SK-N-SH (cell line): ENCODE measurements around the gene GPR3. TPM values are rescaled to one million over a fixed set of nuclear protein-coding genes. Genes with fewer than 3 reads are reported as not detected.
A peak's percentile ranks its signal among the peaks of the same experiment; 100 is the strongest.

Source experiments
- CTCF ChIA-PET: fragments of 300-600, 350-600 bp; formaldehyde crosslinking; extraction: SDS; loops from one replicate; lab custom pipeline; 2021; lab: Yijun Ruan, JAX
- POLR2A ChIA-PET: fragments of 350-600 bp; sonication (Branson Sonifier 250); formaldehyde crosslinking; extraction: SDS; loops from one replicate; lab custom pipeline; 2020; ENCODE audit warnings: antibody characterized with exemption, inconsistent platforms; lab: Yijun Ruan, JAX
- DNase-seq: peaks from one replicate; pipeline ENCODE4 v3.0.0; 2012
- H2AFZ ChIP-seq: fragments of 200-600 bp; sonication (generic); 2 replicates; pipeline ENCODE4 v1.8.1; 2016; ENCODE audit warnings: antibody characterized with exemption, mild to moderate bottlenecking, low read depth
- H3F3A ChIP-seq: fragments of 200-600 bp; sonication (generic); replicated peaks from 2 replicates; pipeline ENCODE3; 2016; ENCODE audit warnings: antibody characterized with exemption, mild to moderate bottlenecking; ENCODE audit not compliant: insufficient read depth
- H3K27ac ChIP-seq, 2 experiments: fragments of 200-500 bp in 1 of 2; fragments of 200-600 bp in 1 of 2; sonication (Bioruptor generic) in 1 of 2; sonication (generic), shearing (Covaris generic) in 1 of 2; 2 replicates each; pipeline versions ENCODE4 v1.5.1 to v1.6.1; 2014 to 2016; ENCODE audit warnings: low read depth in 2 of 2, inconsistent platforms in 1 of 2, low read length in 1 of 2, mild to moderate bottlenecking in 1 of 2, mixed read lengths in 1 of 2
- H3K27me3 ChIP-seq: fragments of 200-600 bp; sonication (generic), shearing (Covaris generic); 2 replicates; pipeline ENCODE4 v1.6.1; 2016; ENCODE audit warnings: mixed run types; ENCODE audit not compliant: insufficient read depth
- H3K36me3 ChIP-seq, 2 experiments: fragments of 200-500 bp in 1 of 2; fragments of 200-600 bp in 1 of 2; sonication (Bioruptor generic) in 1 of 2; sonication (generic) in 1 of 2; replicated peaks in 1 of 2; 2 replicates each; pipeline versions ENCODE3 to v1.5.1; 2014 to 2016; ENCODE audit warnings: low read length in 1 of 2, mild to moderate bottlenecking in 1 of 2; ENCODE audit not compliant: insufficient read depth in 2 of 2, control insufficient read depth in 1 of 2
- H3K4me1 ChIP-seq, 2 experiments: fragments of 200-500 bp in 1 of 2; fragments of 200-600 bp in 1 of 2; sonication (Bioruptor generic) in 1 of 2; sonication (generic), shearing (Covaris generic) in 1 of 2; 2 replicates each; pipeline versions ENCODE4 v1.5.1 to v1.6.1; 2014 to 2016; ENCODE audit warnings: low read depth in 1 of 2, low read length in 1 of 2, mixed run types in 1 of 2; ENCODE audit not compliant: insufficient read depth in 2 of 2, control insufficient read depth in 1 of 2
- H3K4me2 ChIP-seq: fragments of 200-600 bp; sonication (generic), shearing (Covaris generic); 2 replicates; pipeline ENCODE4 v1.6.1; 2017; ENCODE audit warnings: mixed run types
- H3K4me3 ChIP-seq, 2 experiments: fragments of 200-500 bp in 1 of 2; fragments of 200-600 bp in 1 of 2; sonication (Bioruptor generic) in 1 of 2; sonication (generic), shearing (Covaris generic) in 1 of 2; 2 replicates each; pipeline versions ENCODE4 v1.5.1 to v1.8.1; 2014 to 2016; ENCODE audit warnings: low read depth in 2 of 2, inconsistent platforms in 1 of 2, low read length in 1 of 2, mild to moderate bottlenecking in 1 of 2, mixed read lengths in 1 of 2, moderate library complexity in 1 of 2
- H3K79me2 ChIP-seq: fragments of 200-600 bp; sonication (generic); 2 replicates; pipeline ENCODE4 v1.8.1; 2017; ENCODE audit warnings: mild to moderate bottlenecking; ENCODE audit not compliant: insufficient read depth
- H3K9ac ChIP-seq: fragments of 200-600 bp; sonication (generic); 2 replicates; pipeline ENCODE4 v1.6.1; 2017; ENCODE audit warnings: mixed run types
- H3K9me2 ChIP-seq: fragments of 200-600 bp; sonication (generic); 2 replicates; pipeline ENCODE4 v1.6.1; 2017; ENCODE audit warnings: mixed run types
- H3K9me3 ChIP-seq: fragments of 200-600 bp; sonication (generic); 2 replicates; pipeline ENCODE4 v1.6.1; 2017; ENCODE audit warnings: mixed run types, mild to moderate bottlenecking, moderate library complexity
- H4K20me1 ChIP-seq: fragments of 200-600 bp; sonication (generic); 2 replicates; pipeline ENCODE4 v1.6.1; 2017; ENCODE audit warnings: mild to moderate bottlenecking, mixed run types; ENCODE audit not compliant: insufficient read depth
- EP300 ChIP-seq, 2 experiments: IDR thresholded peaks; 2 replicates each; pipeline versions ENCODE4 v1.4.0 to v1.6.1; 2012; ENCODE audit warnings: borderline replicate concordance in 1 of 2, low read depth in 1 of 2, low read length in 1 of 2
- EZH2phosphoT487 ChIP-seq: fragments of 200-600 bp; sonication (generic); IDR thresholded peaks from 2 replicates; pipeline ENCODE4 v1.6.1; 2017; ENCODE audit warnings: low read depth, mixed run types, mild to moderate bottlenecking, antibody characterized with exemption, moderate library complexity, borderline replicate concordance
- FOSL2 ChIP-seq: IDR thresholded peaks from 2 replicates; pipeline ENCODE4 v1.4.0; 2012; ENCODE audit warnings: low read depth, mild to moderate bottlenecking, moderate library complexity, borderline replicate concordance
- FOXJ3 ChIP-seq: sonication (generic); formaldehyde crosslinking; IDR thresholded peaks from 2 replicates; pipeline ENCODE4 v1.5.1; 2020; ENCODE audit warnings: mild to moderate bottlenecking, missing genetic modification reagents
- FOXM1 ChIP-seq: IDR thresholded peaks from 2 replicates; pipeline ENCODE4 v1.4.0; 2012; ENCODE audit warnings: low read depth, mild to moderate bottlenecking
- GATA2 ChIP-seq: sonication (generic); formaldehyde crosslinking; IDR thresholded peaks from 2 replicates; pipeline ENCODE4 v1.5.0; 2020; ENCODE audit warnings: mild to moderate bottlenecking, missing genetic modification reagents
- JUND ChIP-seq: IDR thresholded peaks from 2 replicates; pipeline ENCODE4 v1.4.0; 2012
- MEF2A ChIP-seq: IDR thresholded peaks from 2 replicates; pipeline ENCODE4 v1.4.0; 2012; ENCODE audit warnings: low read depth, borderline replicate concordance
- MXI1 ChIP-seq: IDR thresholded peaks from 2 replicates; pipeline ENCODE4 v1.6.1; 2012; ENCODE audit warnings: mild to moderate bottlenecking, low read depth, low read length, improper control_type of control experiment
- NFIC ChIP-seq: IDR thresholded peaks from 2 replicates; pipeline ENCODE4 v1.4.0; 2012; ENCODE audit warnings: borderline replicate concordance
- RAD21 ChIP-seq: IDR thresholded peaks from 2 replicates; pipeline ENCODE4 v1.6.1; 2012; ENCODE audit warnings: mild to moderate bottlenecking, low read length
- SIN3A ChIP-seq: IDR thresholded peaks from 2 replicates; pipeline ENCODE4 v1.6.1; 2012; ENCODE audit warnings: low read depth, mild to moderate bottlenecking, low read length, moderate library complexity, borderline replicate concordance
- TAF1 ChIP-seq: IDR thresholded peaks from 2 replicates; pipeline ENCODE4 v1.6.1; 2012; ENCODE audit warnings: low read depth, mild to moderate bottlenecking, low read length, moderate library complexity, borderline replicate concordance
- TCF12 ChIP-seq: IDR thresholded peaks from 2 replicates; pipeline ENCODE4 v1.4.0; 2012
- TEAD4 ChIP-seq: IDR thresholded peaks from 2 replicates; pipeline ENCODE4 v1.4.0; 2012; ENCODE audit warnings: mild to moderate bottlenecking, borderline replicate concordance; ENCODE audit not compliant: insufficient read depth
- YY1 ChIP-seq: IDR thresholded peaks from 2 replicates; pipeline ENCODE4 v1.4.0; 2012; ENCODE audit warnings: low read depth, mild to moderate bottlenecking
- WGBS: methylation state at CpG from one replicate; pipeline ENCODE4 v1.1.6; 2017; ENCODE audit warnings: low lambda C conversion rate; 5-methylcytosine and 5-hydroxymethylcytosine counted together
- polyA plus RNA-seq, 3 experiments: library from polyadenylated mRNA; depleted of rRNA; stranded (reverse); fragments of >200 nt; gene quantifications; 2 replicates each; pipeline ENCODE4 v1.2.3, GENCODE V29; 2012
- TF ChIP-seq, protein P1 (sequence below): IDR thresholded peaks from 2 replicates; pipeline ENCODE4 v1.4.0; 2012; ENCODE audit warnings: low read depth
- TF ChIP-seq, protein P2 (sequence below): IDR thresholded peaks from 2 replicates; pipeline ENCODE4; 2012
- TF ChIP-seq, protein P3 (sequence below): IDR thresholded peaks from 2 replicates; pipeline ENCODE4 v1.4.0; 2012; ENCODE audit warnings: low read depth, borderline replicate concordance
- TF ChIP-seq, protein P4 (sequence below): IDR thresholded peaks from 2 replicates; pipeline ENCODE4 v1.6.1; 2012; ENCODE audit warnings: mild to moderate bottlenecking, low read depth, low read length, moderate library complexity

GPR3 gene
- polyA plus RNA-seq, 1 of the 3 experiments (the other 2 are of a cell fraction), result 6.0 TPM

DNA sequence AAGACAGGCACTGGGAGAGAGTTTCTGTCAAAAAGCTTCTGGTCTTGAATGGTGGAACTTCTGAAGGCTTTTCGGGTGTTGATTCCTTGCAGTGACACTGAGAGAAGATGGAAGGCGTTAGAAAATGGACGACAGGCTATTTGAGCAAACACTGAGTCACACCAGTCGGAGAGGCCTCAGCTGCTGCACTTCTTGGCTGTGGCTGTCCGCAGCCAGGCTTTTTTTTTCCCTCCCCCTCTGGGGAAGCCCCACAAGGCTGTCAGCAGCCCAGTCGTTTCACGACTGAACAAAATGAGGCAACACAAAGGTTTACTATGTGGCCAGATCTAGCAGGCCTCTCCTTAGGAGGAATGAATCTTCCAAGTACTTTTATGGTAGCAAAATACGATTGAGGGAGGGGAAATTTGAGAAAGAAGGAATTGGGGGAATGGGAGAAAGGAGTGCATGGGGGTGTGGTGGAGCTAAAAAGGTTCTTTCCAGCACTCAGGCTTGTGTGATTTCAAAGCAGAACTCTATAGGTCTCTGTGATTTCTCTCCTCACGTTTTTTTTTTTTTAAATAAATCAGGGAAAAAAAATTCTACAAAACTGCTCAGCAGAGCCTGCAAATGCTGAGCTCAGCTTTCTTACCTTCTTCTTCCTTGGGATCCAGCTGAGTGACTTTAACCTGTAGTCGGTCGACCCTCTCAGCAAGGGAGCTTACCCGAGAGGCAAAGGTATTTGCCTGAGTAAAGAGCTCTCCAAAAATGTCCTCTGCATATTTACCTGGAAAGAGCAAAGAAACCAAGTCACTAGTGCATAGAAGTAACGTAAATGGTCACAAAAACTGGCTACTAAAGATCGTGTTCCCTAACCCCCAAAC is 26.1 kb downstream of the GPR3 start:
- Histone ChIP-seq H3K4me2 (no peak overlapping the region; the same call in 1 of the 2 replicates), H3K9me3 (no peaks in the 10 kb centered on the region), H3F3A (peaks cover 16% of the 10 kb centered on the region), H3K9ac (peak overlapping the region; percentile 33; the same call in 1 of the 2 replicates), H3K4me3 (no peak overlapping the region), H3K36me3 (peaks cover 44 to 47% of the 10 kb centered on the region in 2 experiments), H3K4me1 (peaks cover 0 to 14% of the 10 kb centered on the region in 2 experiments; a peak in 1 of 4 replicates), H3K79me2 (peaks cover 47% of the 10 kb centered on the region), H3K27me3 (no peaks in the 10 kb centered on the region), H3K27ac (peak overlapping the region; percentile 26 to 67; a peak in 3 of 4 replicates), H2AFZ (peak overlapping the region; percentile 65; the same call in 1 of the 2 replicates), H3K9me2 (no peaks in the 10 kb centered on the region), H4K20me1 (peaks cover 4% of the 10 kb centered on the region)
- ChIA-PET POLR2A (no interaction called here), CTCF (interaction anchor here (0.8 to 16.9 kb wide), 4 partner anchors 24 to 188 kb away, joined by 3 to 111 read pairs (median 12); partner anchors contain the start of gene AHDC1)
- 50% methylated on average over 14 of the region's 14 CpGs for WGBS
- TF ChIP-seq, protein P1, sequence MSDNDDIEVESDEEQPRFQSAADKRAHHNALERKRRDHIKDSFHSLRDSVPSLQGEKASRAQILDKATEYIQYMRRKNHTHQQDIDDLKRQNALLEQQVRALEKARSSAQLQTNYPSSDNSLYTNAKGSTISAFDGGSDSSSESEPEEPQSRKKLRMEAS, result 0 out of 2 replicates have a peak, but pooled peaks have one; percentile 21
- TF ChIP-seq, protein P2, sequence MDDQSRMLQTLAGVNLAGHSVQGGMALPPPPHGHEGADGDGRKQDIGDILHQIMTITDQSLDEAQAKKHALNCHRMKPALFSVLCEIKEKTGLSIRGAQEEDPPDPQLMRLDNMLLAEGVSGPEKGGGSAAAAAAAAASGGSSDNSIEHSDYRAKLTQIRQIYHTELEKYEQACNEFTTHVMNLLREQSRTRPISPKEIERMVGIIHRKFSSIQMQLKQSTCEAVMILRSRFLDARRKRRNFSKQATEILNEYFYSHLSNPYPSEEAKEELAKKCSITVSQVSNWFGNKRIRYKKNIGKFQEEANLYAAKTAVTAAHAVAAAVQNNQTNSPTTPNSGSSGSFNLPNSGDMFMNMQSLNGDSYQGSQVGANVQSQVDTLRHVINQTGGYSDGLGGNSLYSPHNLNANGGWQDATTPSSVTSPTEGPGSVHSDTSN, result peak; percentile 29; the same call in 1 of the 2 replicates
- TF ChIP-seq SIN3A (peak; percentile 81; the same call in 1 of the 2 replicates), FOSL2 (peak; percentile 67), MXI1 (no peak), NFIC (peak; percentile 12; the same call in 1 of the 2 replicates), TCF12 (peak; percentile 37), YY1 (peak; percentile 92), JUND (peak; percentile 34; the same call in 1 of the 2 replicates), TEAD4 (peak; percentile 75)
- TF ChIP-seq, protein P3, sequence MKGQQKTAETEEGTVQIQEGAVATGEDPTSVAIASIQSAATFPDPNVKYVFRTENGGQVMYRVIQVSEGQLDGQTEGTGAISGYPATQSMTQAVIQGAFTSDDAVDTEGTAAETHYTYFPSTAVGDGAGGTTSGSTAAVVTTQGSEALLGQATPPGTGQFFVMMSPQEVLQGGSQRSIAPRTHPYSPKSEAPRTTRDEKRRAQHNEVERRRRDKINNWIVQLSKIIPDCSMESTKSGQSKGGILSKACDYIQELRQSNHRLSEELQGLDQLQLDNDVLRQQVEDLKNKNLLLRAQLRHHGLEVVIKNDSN, result no peak
- DNase-seq, result no peak

DNA sequence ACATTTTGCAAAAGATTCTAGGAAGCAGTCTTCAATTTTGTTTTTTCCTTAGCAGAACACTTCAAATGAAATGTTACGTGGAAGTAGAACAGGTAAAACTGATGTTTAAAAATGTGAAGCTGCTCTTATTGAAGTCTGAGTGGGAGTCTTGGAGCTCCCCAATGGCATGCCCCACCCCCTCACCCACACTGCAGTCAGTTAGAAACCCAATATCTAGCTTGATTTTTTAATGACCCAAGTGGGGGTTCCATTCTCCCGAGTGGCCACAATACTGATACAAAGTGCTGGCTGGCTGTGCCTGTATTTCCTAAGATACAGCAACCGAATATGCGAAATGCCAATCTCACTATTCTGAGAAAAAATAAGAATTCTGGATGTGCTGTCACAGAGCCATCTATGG is 31.3 kb downstream of the GPR3 start:
- no peak for DNase-seq
- ChIA-PET POLR2A (no interaction called here), CTCF (interaction anchor here (0.7 to 16.9 kb wide), 5 partner anchors 32 to 239 kb away, joined by 3 to 111 read pairs (median 6); partner anchors contain the start of gene AHDC1)
- Histone ChIP-seq H3K79me2 (peaks cover 71% of the 10 kb centered on the region), H3K9me3 (no peaks in the 10 kb centered on the region), H3K27me3 (no peaks in the 10 kb centered on the region), H2AFZ (no peak overlapping the region), H4K20me1 (peaks cover 6% of the 10 kb centered on the region), H3F3A (peaks cover 10% of the 10 kb centered on the region), H3K36me3 (peaks cover 11 to 25% of the 10 kb centered on the region in 2 experiments), H3K27ac (no peak overlapping the region), H3K9me2 (no peaks in the 10 kb centered on the region), H3K4me2 (no peak overlapping the region), H3K9ac (no peak overlapping the region), H3K4me3 (no peak overlapping the region), H3K4me1 (peaks cover 6 to 9% of the 10 kb centered on the region in 2 experiments; a peak in 3 of 4 replicates)
- 96% methylated on average over 4 of the region's 4 CpGs for WGBS
- TF ChIP-seq, protein P1, result no peak
- TF ChIP-seq, protein P4, sequence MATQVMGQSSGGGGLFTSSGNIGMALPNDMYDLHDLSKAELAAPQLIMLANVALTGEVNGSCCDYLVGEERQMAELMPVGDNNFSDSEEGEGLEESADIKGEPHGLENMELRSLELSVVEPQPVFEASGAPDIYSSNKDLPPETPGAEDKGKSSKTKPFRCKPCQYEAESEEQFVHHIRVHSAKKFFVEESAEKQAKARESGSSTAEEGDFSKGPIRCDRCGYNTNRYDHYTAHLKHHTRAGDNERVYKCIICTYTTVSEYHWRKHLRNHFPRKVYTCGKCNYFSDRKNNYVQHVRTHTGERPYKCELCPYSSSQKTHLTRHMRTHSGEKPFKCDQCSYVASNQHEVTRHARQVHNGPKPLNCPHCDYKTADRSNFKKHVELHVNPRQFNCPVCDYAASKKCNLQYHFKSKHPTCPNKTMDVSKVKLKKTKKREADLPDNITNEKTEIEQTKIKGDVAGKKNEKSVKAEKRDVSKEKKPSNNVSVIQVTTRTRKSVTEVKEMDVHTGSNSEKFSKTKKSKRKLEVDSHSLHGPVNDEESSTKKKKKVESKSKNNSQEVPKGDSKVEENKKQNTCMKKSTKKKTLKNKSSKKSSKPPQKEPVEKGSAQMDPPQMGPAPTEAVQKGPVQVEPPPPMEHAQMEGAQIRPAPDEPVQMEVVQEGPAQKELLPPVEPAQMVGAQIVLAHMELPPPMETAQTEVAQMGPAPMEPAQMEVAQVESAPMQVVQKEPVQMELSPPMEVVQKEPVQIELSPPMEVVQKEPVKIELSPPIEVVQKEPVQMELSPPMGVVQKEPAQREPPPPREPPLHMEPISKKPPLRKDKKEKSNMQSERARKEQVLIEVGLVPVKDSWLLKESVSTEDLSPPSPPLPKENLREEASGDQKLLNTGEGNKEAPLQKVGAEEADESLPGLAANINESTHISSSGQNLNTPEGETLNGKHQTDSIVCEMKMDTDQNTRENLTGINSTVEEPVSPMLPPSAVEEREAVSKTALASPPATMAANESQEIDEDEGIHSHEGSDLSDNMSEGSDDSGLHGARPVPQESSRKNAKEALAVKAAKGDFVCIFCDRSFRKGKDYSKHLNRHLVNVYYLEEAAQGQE, result no peak
- TF ChIP-seq EZH2phosphoT487 (no peak), FOXM1 (no peak), FOSL2 (no peak), TAF1 (no peak), MEF2A (no peak), RAD21 (no peak), EP300 (IDR thresholded peaks at IDR 0.05; ENCODE audit: borderline replicate concordance in 1 of 2, low read depth in 1 of 2, low read length in 1 of 2) (no peak), GATA2 (CRISPR knock-in tag) (no peak), FOXJ3 (CRISPR knock-in tag) (no peak)
